IPS-NIHi7 (cell line): Measurements from ENCODE around the gene MIB2.
A peak's percentile ranks its signal among the peaks of the same experiment; 100 is the strongest.
"Not testable (repeated sequence)": the region's sequence is repeated elsewhere in the genome, so short reads cannot be mapped to it uniquely, and the experiment has no call there.

ENCODE experiments used
- DNase-seq: peaks from one replicate; pipeline ENCODE4 v3.0.0; 2012; ENCODE audit warnings: mixed read lengths; ENCODE audit errors: extremely low spot score

The MIB2 gene

DNA sequence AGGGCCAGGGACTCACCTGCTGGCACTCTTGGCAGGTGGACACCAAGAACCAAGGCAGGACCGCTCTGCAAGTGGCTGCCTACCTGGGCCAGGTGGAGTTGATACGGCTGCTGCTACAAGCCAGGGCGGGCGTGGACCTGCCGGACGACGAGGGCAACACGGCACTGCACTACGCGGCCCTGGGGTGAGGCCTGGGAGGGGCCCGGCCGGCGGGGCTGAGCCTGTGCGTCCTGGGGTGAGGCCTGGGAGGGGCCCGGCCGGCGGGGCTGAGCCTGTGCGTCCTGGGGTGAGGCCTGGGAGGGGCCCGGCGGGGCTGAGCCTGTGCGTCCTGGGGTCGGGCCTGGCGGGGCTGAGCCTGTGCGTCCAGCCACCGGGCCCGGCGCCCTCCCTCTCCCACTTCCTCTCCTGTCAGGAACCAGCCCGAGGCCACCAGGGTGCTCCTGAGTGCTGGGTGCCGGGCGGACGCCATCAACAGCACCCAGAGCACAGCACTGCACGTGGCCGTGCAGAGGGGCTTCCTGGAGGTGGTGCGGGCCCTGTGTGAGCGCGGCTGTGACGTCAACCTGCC is 12.0 kb downstream of the MIB2 start:
- no peak for DNase-seq

DNA sequence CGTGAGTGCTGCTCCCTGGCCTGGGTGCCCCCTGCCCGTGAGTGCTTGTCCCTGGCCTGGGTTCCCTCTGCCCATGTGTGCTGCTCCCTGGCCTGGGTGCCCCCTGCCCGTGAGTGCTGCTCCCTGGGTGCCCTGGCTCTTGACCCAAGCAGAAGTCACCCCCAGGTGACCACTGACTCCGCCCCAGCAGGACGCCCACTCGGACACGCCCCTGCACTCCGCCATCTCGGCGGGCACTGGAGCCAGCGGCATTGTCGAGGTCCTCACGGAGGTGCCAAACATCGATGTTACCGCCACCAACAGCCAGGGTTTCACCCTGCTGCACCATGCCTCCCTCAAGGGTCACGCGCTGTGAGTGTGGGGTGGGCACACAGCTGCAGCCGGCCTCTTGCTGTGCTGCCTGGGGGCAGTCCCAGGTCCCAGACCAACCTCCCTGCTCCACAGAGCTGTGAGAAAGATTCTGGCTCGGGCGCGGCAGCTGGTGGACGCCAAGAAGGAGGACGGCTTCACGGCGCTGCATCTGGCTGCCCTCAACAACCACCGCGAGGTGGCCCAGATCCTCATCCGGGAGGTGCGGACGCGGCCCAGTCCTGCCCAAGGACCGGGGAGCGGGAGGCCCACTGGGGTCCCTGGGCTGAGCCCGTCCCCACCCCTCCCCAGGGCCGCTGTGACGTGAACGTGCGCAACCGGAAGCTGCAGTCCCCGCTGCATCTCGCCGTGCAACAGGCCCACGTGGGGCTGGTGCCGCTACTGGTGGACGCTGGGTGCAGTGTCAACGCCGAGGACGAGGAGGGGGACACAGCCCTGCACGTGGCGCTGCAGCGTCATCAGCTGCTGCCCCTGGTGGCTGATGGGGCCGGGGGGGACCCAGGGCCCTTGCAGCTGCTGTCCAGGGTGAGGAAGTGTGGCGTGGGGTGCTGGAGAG is 12.8 kb downstream of the MIB2 start:
- no peak for DNase-seq

DNA sequence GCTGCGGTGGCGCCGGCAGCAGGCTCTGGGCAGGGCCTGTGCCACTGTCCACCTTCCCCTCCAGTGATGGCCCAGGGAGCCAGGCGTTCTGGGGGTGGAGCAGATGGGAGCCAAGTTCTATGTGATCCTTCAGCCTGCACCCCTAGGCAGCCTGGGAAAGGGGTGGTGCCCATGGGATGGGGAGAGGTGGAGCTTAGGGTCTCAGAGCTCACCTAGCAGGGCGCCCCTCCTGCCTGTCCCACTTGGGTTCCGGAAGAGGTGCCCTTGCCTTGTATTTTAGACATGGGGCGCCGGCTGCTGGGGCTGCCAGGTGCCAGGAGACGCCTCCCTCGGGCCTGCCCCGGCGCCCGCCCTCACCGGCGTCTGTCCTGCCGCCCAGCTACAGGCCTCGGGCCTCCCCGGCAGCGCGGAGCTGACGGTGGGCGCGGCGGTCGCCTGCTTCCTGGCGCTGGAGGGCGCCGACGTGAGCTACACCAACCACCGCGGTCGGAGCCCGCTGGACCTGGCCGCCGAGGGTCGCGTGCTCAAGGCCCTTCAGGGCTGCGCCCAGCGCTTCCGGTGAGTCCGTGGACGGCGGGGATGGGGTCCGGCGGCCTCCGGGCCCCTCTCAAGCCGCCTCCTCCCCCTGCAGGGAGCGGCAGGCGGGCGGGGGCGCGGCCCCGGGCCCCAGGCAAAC is 13.6 kb downstream of the MIB2 start:
- peak; percentile 62 for DNase-seq

GRCh38 chr1:1629430-1630190 is 14.3 kb downstream of the MIB2 start:
- peak; percentile 50 for DNase-seq

GRCh38 chr1:1630191-1630964 is 15.1 kb downstream of the MIB2 start:
- DNase-seq = peak; percentile 94

GRCh38 chr1:1630965-1631781 is 15.9 kb downstream of the MIB2 start:
- peak; percentile 49 for DNase-seq

DNA sequence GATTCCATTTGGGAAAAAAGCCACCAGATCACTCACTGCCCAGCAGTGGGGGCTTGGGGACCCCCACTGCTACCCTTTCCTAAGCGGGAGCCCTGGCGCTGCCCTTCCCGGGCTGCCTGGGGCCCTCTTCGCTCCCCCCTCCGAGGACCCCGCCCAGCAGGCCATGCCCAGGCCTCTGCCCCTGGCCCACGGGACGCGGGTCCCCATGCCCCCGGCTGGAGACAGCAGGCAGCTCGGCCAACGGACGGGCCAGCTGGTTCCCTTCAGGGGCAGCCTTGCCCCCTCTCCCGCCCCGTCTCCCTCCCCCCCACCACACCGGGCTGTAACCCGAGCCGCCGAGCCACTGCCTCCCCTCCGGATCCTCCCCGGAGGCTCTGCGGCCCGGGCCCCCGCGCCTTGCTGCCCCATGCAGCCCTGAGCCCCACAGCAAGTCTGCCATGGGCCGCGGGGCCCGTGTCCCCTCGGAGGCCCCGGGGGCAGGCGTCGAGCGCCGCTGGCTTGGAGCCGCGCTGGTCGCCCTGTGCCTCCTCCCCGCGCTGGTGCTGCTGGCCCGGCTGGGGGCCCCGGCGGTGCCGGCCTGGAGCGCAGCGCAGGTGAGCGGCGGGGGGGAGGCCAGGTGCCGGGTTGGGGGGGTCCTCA is 16.6 kb downstream of the MIB2 start, which contains the start of gene MMP23B:
TSS of gene MMP23B (plus strand) at position 392 of the 639 bp plus-strand sequence. CDS start at position 438, 46 bp downstream.
- DNase-seq = peak; percentile 73

GRCh38 chr1:1633409-1633808 is 18.1 kb downstream of the MIB2 start:
- DNase-seq = not testable (repeated sequence)

DNA sequence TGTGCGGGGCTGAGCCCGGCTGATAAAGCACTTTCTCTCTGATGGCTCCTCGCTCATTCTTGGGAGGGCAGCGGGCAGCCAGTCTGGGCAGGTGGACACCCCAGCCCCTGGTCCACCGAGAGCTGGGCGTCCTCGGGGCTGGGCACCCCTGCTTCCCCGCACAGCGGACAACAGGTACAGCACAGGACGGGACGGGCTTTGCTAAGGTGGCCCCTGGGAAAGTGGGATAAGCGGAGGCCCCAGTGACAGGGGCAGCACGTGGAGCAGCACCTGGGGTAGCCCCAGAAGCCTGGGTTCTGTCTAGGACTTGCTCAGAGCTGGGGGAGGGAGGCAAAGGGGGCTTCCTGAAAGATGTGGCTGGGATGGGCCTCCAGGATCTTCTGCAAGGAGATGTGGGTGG is 19.3 kb downstream of the MIB2 start:
- DNase-seq = not testable (repeated sequence)

GRCh38 chr1:1636621-1637478 is 21.6 kb downstream of the MIB2 start:
- not testable (repeated sequence) for DNase-seq

DNA sequence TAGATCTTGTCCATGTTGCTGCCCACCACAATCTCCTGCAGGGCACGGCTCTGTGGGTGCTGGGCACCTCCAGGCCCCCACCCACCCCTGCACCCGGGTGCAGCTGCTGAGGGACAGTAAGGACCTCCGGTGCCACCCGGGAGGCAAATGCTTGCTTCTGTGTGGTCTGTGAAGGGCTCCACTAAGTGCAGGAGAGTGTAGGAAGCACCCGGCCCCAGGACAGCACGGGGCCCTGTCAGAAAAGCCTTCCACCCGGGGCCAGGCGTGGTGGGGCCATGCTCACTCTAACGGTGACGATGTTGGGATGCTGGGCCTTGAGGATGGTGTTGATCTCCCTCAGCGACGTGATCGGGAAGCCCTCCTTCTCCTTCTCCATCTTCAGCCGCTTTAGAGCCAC is 22.2 kb downstream of the MIB2 start:
- DNase-seq = not testable (repeated sequence)

GRCh38 chr1:1638528-1638927 is 23.2 kb downstream of the MIB2 start:
- not testable (repeated sequence) for DNase-seq

GRCh38 chr1:1639368-1639767 is 24.1 kb downstream of the MIB2 start:
- not testable (repeated sequence) for DNase-seq

- not testable (repeated sequence) for DNase-seq
These were observed 24.8 kb downstream of the MIB2 start for GRCh38 chr1:1640081-1640480.

DNA sequence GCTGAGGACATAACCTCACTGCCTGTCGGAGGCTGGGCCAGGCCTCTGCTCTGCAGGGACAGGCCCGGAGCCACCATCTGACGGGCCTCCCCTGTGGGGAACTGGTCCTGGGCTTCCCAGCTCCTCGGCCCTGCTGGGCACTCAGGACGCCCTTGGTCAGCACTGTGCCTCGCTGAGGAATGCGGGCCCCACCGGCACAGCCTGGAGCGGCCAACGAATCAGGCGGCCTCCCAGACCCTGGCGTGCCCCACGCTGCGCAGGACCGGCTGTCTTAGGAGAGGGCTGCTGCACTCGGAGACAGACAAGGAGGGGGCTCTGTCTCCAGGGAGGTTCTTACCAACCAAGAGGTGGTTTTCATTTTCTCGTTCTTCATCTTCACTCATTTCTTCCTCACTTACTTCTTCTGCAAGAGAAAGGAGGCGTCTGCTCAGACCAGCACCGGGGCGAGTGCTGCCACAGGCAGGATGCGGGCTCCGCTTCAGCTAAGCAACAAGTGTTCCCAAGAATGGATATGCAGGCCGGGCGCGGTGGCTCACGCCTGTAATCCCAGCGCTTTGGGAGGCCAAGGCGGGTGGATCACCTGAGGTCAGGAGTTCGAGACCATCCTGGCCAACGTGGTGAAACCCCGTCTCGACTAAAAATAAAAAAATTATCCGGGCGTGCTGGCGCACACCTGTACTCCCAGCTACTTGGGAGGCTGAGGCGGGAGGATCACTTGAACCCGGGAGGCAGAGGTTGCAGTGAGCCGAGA is 25.6 kb downstream of the MIB2 start:
- not testable (repeated sequence) for DNase-seq

DNA sequence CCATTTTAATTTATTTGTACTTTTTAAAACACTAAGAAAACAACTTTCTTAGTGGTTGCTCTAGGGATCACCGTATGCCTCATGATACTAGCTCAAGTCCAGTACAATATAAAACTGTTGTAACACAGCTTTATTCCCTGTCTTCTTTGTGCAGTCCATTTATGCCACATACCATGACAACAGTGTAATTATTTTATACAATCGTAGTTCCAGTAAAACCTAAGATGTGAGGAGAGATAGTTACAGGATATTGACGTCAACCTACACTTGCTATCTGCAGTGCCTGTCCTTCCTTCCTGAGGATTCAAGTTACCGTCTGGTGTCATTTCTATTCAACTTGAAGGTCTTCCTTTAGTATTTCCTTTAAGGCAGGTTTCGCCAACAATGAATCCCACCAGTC is 31.0 kb downstream of the MIB2 start:
- DNase-seq = not testable (repeated sequence)

DNA sequence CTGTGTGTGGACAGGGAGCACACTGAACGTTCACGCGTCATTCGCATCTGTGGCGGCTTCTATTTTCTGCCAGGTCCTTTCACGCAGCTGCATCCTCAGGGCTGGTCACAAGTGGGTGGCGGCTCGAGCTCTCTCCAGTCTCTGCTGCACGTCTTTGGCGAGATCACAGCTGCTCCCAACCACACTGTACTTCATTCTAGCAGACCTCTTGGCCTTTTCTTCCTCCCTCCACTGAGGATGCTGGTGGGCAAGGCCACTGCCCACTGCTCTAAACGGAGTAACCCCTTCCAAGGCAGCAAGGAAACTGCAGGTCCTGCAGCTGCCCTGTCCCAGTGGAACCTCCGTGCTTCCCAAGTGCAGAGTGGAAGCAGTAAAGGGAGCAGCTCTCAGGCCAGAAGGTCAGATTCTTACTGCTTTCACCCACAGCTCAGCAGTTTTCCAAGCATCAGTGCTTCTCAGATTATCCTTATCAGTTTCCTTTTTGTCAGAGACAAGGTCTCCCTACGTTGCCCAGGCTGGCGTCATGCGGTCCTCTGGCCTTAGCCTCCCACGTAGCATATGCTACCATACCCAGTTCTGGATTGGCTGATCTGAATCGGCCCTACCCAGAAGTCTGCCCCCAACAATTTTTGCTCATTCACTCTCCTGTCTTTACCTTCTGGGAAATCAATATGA is 32.4 kb downstream of the MIB2 start:
- DNase-seq = not testable (repeated sequence)
